Trophoblast cell (in vitro differentiated cells and primary cell): ENCODE results near the gene RALGAPA2.

Experiments
- DNase-seq, 2 donors: peaks; one replicate each; pipeline ENCODE4 v3.0.0-alpha.2; 2016
- H2AFZ ChIP-seq: 2 replicates; pipeline ENCODE4 v1.6.1; 2013; ENCODE audit warnings: low read length, moderate library complexity, mild to moderate bottlenecking; ENCODE audit not compliant: insufficient read depth, poor library complexity
- H2AK5ac ChIP-seq: 2 replicates; pipeline ENCODE4 v1.6.1; 2013; ENCODE audit warnings: mild to moderate bottlenecking, low read length
- H2BK120ac ChIP-seq: 2 replicates; pipeline ENCODE4 v1.6.1; 2013; ENCODE audit warnings: low read length, mild to moderate bottlenecking, moderate library complexity; ENCODE audit not compliant: insufficient read depth, poor library complexity
- H2BK12ac ChIP-seq: 2 replicates; pipeline ENCODE4 v1.6.1; 2013; ENCODE audit warnings: mild to moderate bottlenecking, low read length, moderate library complexity
- H2BK5ac ChIP-seq: 2 replicates; pipeline ENCODE4 v1.6.1; 2013; ENCODE audit warnings: low read length, low read depth, moderate library complexity, mild to moderate bottlenecking; ENCODE audit not compliant: poor library complexity
- H3K14ac ChIP-seq: 2 replicates; pipeline ENCODE4 v1.6.1; 2013; ENCODE audit warnings: mild to moderate bottlenecking, low read length
- H3K18ac ChIP-seq: 2 replicates; pipeline ENCODE4 v1.6.1; 2013; ENCODE audit warnings: mild to moderate bottlenecking, low read length
- H3K23ac ChIP-seq: 2 replicates; pipeline ENCODE4 v1.6.1; 2013; ENCODE audit warnings: low read length
- H3K27ac ChIP-seq: 2 replicates; pipeline ENCODE4 v1.5.1; 2013; ENCODE audit warnings: low read depth, mild to moderate bottlenecking, inconsistent platforms, low read length, moderate library complexity
- H3K27me3 ChIP-seq: 2 replicates; pipeline ENCODE4 v1.6.1; 2013; ENCODE audit warnings: inconsistent platforms, mild to moderate bottlenecking, low read length, moderate library complexity; ENCODE audit not compliant: insufficient read depth
- H3K36me3 ChIP-seq, 2 experiments: 1 replicate in 1 of 2; 2 replicates in 1 of 2; pipeline ENCODE4 v1.6.1; 2013; ENCODE audit warnings: low read length in 2 of 2, mild to moderate bottlenecking in 2 of 2, moderate library complexity in 1 of 2; ENCODE audit not compliant: insufficient read depth in 2 of 2, control insufficient read depth in 1 of 2
- H3K4ac ChIP-seq: 2 replicates; pipeline ENCODE4 v1.6.1; 2013; ENCODE audit warnings: low read depth, mild to moderate bottlenecking, low read length, moderate library complexity
- H3K4me1 ChIP-seq, 2 experiments: 1 replicate in 1 of 2; 2 replicates in 1 of 2; pipeline ENCODE4 v1.6.1; 2013; ENCODE audit warnings: low read length in 2 of 2, mild to moderate bottlenecking in 2 of 2, moderate library complexity in 1 of 2; ENCODE audit not compliant: insufficient read depth in 2 of 2, control insufficient read depth in 1 of 2
- H3K4me2 ChIP-seq: 2 replicates; pipeline ENCODE4 v1.6.1; 2013; ENCODE audit warnings: inconsistent platforms, mild to moderate bottlenecking, low read length, moderate library complexity
- H3K4me3 ChIP-seq: 2 replicates; pipeline ENCODE4 v1.5.1; 2013; ENCODE audit warnings: mild to moderate bottlenecking, low read depth, low read length, inconsistent platforms
- H3K79me1 ChIP-seq: one replicate; pipeline ENCODE4 v1.6.1; 2013; ENCODE audit warnings: low read length
- H3K79me2 ChIP-seq: 2 replicates; pipeline ENCODE4 v1.6.1; 2013; ENCODE audit warnings: low read length, mild to moderate bottlenecking; ENCODE audit not compliant: control insufficient read depth, insufficient read depth, poor library complexity
- H3K9ac ChIP-seq: 2 replicates; pipeline ENCODE4 v1.6.1; 2013; ENCODE audit warnings: mild to moderate bottlenecking, low read length
- H3K9me3 ChIP-seq: 2 replicates; pipeline ENCODE4 v1.6.1; 2013; ENCODE audit warnings: low read depth, mild to moderate bottlenecking, control low read depth, inconsistent platforms, low read length; ENCODE audit not compliant: insufficient read depth
- H4K12ac ChIP-seq: 2 replicates; pipeline ENCODE4 v1.6.1; 2013; ENCODE audit warnings: low read depth, mild to moderate bottlenecking, low read length, moderate library complexity
- H4K8ac ChIP-seq: 2 replicates; pipeline ENCODE4 v1.6.1; 2013; ENCODE audit warnings: low read depth, mild to moderate bottlenecking, low read length, moderate library complexity
- H4K91ac ChIP-seq: one replicate; pipeline ENCODE4 v1.6.1; 2013; ENCODE audit warnings: low read depth, mild to moderate bottlenecking, low read length, moderate library complexity
- WGBS: extraction: QIAGEN DNeasy Blood & Tissue Kit; methylation state at CpG from one replicate; pipeline ENCODE4 v1.1.7; 2013; ENCODE audit warnings: missing lambda C conversion rate; ENCODE audit not compliant: insufficient read length, insufficient coverage; ENCODE audit errors: extremely low coverage; 5-methylcytosine and 5-hydroxymethylcytosine counted together

Gene RALGAPA2

DNA sequence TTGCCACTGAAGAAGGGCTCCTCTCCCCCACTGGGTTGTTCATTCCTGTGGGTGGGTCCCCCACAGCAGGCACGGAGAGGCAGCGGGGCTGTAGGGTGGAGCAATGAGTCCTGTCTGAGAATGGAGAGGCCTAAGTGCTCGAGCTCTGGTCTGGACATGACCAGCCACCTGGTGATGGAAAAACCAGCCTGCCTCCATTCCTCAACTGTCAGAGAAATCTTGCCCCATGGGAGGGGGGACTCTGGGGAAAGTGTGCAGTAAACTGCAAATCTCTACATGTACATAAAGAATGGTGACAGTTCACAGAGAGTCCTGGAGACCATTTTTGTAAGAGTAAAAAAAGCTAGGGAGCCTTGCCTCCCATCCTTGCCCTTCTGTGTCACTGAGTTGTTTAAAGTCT, 310.5 kb downstream of the RALGAPA2 start:
- H4K12ac ChIP-seq: no peak overlapping the region
- H3K79me1 ChIP-seq: no peaks in the 10 kb centered on the region
- H3K23ac ChIP-seq: no peak overlapping the region
- WGBS: no CpG with 5 or more reads among the region's 3 CpGs
- peaks cover 3 to 6% of the 10 kb centered on the region in 2 experiments for H3K4me1 ChIP-seq
- H3K4me3 ChIP-seq: no peak overlapping the region
- no peak overlapping the region for H3K18ac ChIP-seq
- peaks cover 2% of the 10 kb centered on the region for H3K9me3 ChIP-seq
- peak; percentile 27 to 66 for DNase-seq
- no peaks in the 10 kb centered on the region for H3K79me2 ChIP-seq
- H3K4me2 ChIP-seq: no peak overlapping the region
- H3K14ac ChIP-seq: no peak overlapping the region
- no peak overlapping the region for H4K91ac ChIP-seq
- H2BK120ac ChIP-seq: no peak overlapping the region
- H2AK5ac ChIP-seq: no peak overlapping the region
- no peak overlapping the region for H3K4ac ChIP-seq
- H2BK12ac ChIP-seq: no peak overlapping the region
- no peak overlapping the region for H4K8ac ChIP-seq
- H2AFZ ChIP-seq: no peak overlapping the region
- H3K27ac ChIP-seq: no peak overlapping the region
- no peak overlapping the region for H3K9ac ChIP-seq
- H3K36me3 ChIP-seq: no peaks in the 10 kb centered on the region
- no peaks in the 10 kb centered on the region for H3K27me3 ChIP-seq
- no peak overlapping the region for H2BK5ac ChIP-seq

DNA sequence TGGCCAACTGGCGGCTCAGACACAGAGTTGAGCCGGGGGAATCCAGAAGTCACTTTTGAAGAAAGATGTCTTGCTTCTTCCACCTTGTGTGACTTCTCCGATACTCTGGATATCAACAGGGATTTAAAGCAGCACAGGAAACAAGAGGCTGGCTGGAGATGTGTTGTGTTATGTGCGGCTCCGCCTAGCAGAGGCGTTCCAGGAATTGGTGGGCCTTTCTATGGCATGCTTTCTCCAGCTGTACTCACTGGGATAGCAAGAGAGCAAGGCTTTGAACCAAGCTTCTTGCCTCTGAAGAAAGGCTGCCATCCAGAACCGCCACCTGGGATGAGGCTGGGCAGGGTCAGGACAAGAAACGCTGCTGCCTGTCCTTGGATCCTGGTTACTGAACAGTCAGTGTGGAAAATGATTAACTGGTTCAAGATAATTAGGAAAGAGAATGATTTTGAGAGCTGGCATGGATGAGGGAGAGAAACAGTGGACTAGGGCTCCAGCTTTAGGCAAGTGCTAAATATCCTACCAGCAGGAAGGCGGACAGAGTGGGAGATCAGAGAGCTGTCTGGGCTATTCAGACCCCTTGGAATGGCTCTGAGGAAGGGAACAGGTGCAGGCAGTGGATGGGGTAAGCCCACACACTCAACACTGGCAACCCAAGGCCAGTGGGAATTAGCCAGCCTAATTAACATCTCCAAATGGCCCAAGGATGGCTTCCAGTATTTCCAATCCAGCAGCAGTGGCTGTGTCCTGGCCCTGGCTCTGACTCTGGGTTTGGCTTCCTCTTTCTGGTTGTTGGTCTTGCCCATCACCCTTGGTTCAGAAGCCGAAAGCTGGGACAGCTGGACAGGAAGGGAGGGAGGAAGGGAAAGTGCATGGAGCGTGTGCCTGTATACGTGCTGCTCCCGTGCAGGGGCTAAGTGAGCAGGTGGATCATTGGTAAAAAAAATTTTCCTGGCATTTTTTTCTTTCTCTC, 312.6 kb downstream of the RALGAPA2 start:
- Histone ChIP-seq H3K27me3 (no peaks in the 10 kb centered on the region), H4K91ac (no peak overlapping the region), H3K4ac (no peak overlapping the region), H3K9me3 (peaks cover 2% of the 10 kb centered on the region), H2AFZ (no peak overlapping the region), H2AK5ac (no peak overlapping the region), H3K79me2 (no peaks in the 10 kb centered on the region), H3K4me2 (no peak overlapping the region), H2BK120ac (no peak overlapping the region), H3K79me1 (no peaks in the 10 kb centered on the region), H2BK5ac (no peak overlapping the region), H4K8ac (no peak overlapping the region), H3K23ac (no peak overlapping the region), H3K9ac (no peak overlapping the region), H3K36me3 (no peaks in the 10 kb centered on the region), H3K27ac (no peak overlapping the region), H3K14ac (no peak overlapping the region), H3K4me1 (peaks cover 3 to 6% of the 10 kb centered on the region in 2 experiments), H4K12ac (no peak overlapping the region), H3K4me3 (no peak overlapping the region), H2BK12ac (no peak overlapping the region), H3K18ac (no peak overlapping the region)
- WGBS: no CpG with 5 or more reads among the region's 13 CpGs
- no peak for DNase-seq

- no peaks in the 10 kb centered on the region for H3K27me3 ChIP-seq
- H2BK12ac ChIP-seq: no peak overlapping the region
- no peaks in the 10 kb centered on the region for H3K79me2 ChIP-seq
- H3K4me2 ChIP-seq: no peak overlapping the region
- no peak overlapping the region for H2BK5ac ChIP-seq
- H3K79me1 ChIP-seq: no peaks in the 10 kb centered on the region
- H3K9ac ChIP-seq: no peak overlapping the region
- H4K8ac ChIP-seq: no peak overlapping the region
- peaks cover 2% of the 10 kb centered on the region for H3K9me3 ChIP-seq
- H3K14ac ChIP-seq: no peak overlapping the region
- no peak overlapping the region for H4K91ac ChIP-seq
- no peak overlapping the region for H3K4ac ChIP-seq
- H2AK5ac ChIP-seq: no peak overlapping the region
- H3K4me3 ChIP-seq: no peak overlapping the region
- no CpG with 5 or more reads among the region's 7 CpGs for WGBS
- no peak overlapping the region for H3K18ac ChIP-seq
- no peak overlapping the region for H3K27ac ChIP-seq
- H2BK120ac ChIP-seq: no peak overlapping the region
- H3K23ac ChIP-seq: no peak overlapping the region
- no peak for DNase-seq
- H2AFZ ChIP-seq: no peak overlapping the region
- no peak overlapping the region for H4K12ac ChIP-seq
- peaks cover 3 to 6% of the 10 kb centered on the region in 2 experiments for H3K4me1 ChIP-seq
- H3K36me3 ChIP-seq: no peaks in the 10 kb centered on the region
Measured at GRCh38 chr20:20398123-20398522, 314.3 kb downstream of the RALGAPA2 start.

- Histone ChIP-seq H3K18ac (no peak overlapping the region), H2BK5ac (no peak overlapping the region), H4K8ac (no peak overlapping the region), H3K36me3 (peaks cover 0 to under 1% of the 10 kb centered on the region in 2 experiments), H4K12ac (no peak overlapping the region), H3K4me1 (peaks cover under 1 to 1% of the 10 kb centered on the region in 2 experiments), H3K4me3 (no peak overlapping the region), H2BK12ac (no peak overlapping the region), H3K4ac (no peak overlapping the region), H3K14ac (no peak overlapping the region), H3K23ac (no peak overlapping the region), H2AK5ac (no peak overlapping the region), H3K79me1 (no peaks in the 10 kb centered on the region), H3K27me3 (no peaks in the 10 kb centered on the region), H3K9ac (no peak overlapping the region), H3K27ac (no peak overlapping the region), H2AFZ (no peak overlapping the region), H4K91ac (no peak overlapping the region), H3K79me2 (no peaks in the 10 kb centered on the region), H3K4me2 (no peak overlapping the region), H3K9me3 (peaks cover 2% of the 10 kb centered on the region), H2BK120ac (no peak overlapping the region)
- WGBS: no CpG with 5 or more reads among the region's 3 CpGs
- DNase-seq: no peak
Measured at GRCh38 chr20:20396794-20397193, 315.6 kb downstream of the RALGAPA2 start.
